DLD1 (cell line): ENCODE data around the gene STRN4.

Experiments used
- in situ Hi-C: cut with HindIII; loops from 2 replicates; pipeline ENCODE4 v1.10.0; 2017; ENCODE audit warnings: low sequenced_read_pairs

Gene STRN4

DNA sequence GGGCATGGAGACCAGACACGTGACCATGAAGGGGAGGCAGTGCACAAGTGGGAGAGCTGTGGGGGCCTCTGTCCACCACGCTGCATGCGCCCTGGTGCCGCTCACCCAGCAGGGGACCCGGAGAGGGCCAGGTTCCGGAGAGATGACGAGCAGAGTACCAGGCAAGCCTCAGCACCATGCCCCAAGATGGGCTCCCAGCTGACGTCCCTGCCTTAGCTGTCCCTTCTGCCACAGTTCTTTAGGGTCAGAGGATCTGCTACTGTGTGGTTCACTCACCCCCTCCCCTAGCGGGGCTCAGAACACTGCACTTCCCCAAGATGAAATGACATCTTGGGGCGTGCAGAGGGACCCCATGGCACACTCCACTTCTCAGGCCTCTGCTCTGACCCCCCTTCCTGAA is 19.7 kb downstream of the STRN4 start:
- in situ Hi-C loops: no loop called here

DNA sequence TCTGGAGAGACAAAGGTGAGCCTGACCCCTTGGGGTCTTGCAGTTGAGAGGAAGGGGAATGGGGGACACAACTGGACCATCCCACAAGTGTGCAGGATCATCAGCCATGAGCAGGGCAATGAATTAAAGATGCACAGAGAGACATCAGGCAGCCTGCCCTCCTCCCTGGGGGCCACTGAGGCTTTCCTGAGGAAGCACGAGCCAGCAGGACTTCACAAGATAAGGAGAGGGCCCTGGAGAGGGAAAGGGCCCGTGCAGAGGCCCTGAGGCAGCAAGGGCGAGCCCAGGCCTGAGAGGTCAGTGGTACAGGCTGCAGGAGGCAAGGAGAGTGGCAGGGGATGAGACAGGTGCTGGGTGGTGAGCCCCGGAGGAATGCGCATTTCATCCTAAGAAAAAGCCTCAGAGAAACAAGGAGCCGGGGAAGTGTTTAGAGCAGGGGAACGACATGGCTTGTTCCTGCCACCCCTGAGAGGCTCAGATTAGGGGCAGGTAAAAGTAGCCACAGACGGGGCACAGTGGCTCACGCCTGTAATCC is 20.3 kb downstream of the STRN4 start:
- in situ Hi-C loops: no loop called here

DNA sequence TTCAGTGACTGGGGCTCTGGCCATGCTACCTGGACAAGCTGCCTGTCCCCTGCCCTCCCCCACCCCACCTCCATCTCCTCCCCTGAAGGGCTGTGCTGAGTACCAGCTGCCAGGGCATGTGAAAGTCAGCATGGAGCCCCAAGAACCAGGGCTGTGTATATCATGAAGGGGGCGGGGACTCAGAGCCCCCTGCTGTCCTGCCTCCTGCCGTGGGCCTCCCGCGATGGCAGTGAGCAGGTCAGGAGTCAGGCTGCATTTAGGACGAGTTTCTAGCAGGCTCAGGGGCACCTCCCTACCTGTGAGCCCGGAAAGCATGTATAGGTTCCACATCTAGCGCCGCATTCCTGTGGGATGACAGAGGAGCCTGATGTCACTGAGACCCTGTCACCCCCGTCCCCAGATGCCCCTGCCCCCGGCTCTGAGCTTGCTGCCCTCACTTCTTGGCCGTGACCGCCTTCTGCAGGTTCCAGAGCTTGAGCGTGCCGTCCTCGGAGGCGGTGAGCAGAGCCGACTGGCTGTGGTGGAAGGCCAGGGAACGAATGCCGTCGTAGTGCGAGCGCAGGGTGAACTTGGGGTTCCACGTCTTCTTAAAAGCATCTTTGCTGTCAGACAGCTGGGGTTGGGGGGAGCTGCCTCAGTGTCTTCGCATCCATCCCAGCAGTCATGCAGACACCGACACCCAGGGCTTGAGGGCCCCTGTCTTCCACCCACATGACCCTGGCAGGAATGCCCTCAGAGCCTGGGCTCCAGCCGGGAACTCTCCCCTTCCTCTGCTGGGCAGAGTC is 21.0 kb downstream of the STRN4 start:
- in situ Hi-C loops: no loop called here

DNA sequence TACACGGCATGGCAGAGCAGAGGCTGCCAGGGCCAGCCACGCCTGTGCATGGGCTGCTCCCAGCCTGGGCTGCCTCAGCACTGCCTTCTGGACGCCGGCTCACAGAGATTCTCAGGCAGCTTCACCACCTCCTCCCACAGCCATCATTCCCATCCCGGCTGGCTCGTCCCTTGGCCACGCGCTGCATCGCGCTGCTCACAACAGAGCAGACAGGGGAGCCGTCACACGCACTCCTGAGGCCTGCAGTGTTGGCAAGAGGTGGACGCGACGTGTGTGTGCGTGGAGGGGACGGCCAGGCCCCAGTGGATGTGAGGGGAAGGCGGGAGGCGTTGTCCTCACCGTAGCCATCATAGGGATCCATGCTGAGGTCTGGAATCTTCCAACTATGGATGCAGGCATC is 21.8 kb downstream of the STRN4 start:
- in situ Hi-C loops: no loop called here

DNA sequence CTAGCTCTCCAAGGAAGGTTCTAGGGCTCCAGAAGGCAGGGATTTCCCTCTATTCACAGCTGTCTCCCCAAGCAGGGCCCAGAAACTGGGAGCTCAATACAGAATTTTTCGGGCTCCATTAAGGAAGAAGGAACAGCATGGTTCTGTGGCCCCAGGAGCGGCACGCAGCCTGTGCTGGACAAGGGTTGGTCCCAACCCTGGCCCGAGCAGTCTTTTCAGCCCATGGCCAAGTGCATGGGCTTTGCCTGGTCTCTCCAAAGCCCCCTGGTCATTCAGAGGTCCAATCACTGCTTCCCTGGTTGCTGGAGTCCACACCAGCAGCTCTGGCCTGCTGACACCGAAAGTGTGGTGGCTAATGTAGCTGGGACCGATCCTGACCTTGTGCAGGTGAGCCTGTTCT is 22.8 kb downstream of the STRN4 start:
- in situ Hi-C loops: no loop called here

DNA sequence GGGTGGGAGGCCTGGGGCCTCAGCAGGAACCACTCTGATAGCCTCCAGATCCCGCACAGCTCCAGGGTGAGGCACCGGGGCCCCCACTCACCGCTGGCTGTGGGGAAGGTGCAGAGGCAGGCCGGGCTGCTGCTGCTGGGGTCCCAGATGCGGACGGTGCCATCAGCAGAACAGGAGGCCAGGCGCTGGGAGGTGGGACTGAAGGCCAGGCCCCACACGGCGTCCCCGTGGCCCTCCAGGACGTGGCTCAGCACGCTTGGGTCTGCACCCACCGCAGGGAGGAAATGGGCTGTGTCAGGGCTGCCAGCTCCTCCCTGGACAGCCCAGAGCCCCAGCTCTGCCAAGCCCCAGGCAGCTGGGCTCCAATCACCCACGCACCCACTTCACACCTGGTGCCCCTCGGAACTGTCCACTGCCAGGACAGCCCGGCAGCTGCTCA is 23.2 kb downstream of the STRN4 start:
- in situ Hi-C loops: no loop called here

DNA sequence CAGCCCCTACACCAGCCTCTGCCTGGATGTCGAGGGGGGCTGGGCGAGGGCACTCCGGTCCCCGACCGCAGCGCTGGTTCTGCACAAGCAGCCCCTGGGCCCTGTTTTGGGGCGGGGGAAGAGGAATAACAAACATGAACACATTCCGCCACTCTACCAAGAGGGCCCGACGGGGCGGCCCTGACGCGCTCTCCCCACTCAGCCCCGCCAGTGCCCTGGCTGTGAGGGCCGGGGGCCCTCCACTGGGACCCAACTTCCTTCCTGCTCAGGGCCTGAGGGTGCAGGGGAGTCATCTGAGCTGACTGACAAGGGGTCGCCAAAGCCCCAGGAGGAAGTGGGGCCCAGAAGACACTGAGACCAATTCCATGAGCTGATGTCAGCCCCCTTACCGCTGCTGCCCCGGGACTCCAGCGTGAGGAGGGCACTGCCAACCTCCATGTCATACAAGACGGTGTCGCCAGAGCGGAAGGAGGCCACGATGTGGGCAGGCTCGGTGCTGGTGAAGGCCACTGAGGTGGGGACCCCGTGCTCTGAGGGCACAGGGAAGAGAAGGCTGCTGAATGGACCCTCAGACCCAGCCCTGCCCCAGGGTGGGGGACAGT is 23.7 kb downstream of the STRN4 start:
- in situ Hi-C loops: no loop called here

DNA sequence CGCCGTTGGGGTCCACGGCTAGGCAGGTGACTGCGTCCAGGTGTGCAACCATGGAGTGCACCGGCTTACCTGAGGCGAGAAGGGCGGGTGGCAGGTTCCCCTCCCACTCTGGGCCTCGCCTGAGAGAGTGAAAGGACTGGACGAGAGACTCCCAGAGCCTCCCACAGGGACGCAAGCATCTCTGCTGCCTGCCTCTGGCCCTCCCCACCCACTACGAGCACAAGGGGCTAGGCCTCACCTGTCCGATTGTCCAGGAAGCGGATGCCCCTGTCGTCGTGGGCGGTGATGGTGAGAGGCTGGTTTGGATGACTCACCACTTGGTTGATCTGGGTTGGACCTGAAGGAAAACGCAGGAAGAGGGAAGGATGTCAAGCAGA is 24.3 kb downstream of the STRN4 start:
- in situ Hi-C loops: no loop called here

DNA sequence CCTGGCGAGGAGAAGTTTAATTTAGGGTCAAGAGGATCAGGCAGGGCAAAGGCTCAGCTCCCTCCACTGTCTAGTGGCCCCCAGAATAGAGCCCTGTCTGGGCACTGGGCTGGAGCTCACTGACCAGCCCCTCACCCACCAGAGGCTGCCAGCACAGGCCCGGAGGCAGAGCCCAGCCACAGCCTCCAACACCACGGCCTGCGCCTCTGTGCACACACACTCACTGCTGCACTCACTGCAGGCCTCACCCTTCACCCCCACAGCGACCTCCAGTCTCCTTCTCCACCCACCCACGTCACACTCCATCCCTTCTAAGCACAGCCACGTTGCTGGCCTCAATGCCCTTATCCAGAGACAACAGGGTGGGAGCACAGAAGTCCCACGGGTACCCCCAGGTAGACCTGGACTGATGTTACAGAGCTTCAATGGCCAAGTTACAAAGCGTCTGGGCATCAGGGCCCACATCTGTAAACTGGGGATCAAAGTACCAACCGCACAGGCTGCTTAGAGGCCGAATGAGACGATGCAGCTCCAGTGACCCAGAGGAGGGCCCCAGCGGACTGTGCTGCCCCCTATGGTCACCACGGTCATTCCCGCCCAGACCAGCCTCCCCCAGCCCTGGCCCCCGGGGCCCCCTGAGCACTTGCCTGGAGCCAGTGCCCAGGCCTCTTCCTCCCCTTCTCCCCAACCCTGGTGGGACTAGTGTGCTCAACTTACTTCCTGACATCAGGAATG is 24.8 kb downstream of the STRN4 start:
- in situ Hi-C loops: no loop called here

DNA sequence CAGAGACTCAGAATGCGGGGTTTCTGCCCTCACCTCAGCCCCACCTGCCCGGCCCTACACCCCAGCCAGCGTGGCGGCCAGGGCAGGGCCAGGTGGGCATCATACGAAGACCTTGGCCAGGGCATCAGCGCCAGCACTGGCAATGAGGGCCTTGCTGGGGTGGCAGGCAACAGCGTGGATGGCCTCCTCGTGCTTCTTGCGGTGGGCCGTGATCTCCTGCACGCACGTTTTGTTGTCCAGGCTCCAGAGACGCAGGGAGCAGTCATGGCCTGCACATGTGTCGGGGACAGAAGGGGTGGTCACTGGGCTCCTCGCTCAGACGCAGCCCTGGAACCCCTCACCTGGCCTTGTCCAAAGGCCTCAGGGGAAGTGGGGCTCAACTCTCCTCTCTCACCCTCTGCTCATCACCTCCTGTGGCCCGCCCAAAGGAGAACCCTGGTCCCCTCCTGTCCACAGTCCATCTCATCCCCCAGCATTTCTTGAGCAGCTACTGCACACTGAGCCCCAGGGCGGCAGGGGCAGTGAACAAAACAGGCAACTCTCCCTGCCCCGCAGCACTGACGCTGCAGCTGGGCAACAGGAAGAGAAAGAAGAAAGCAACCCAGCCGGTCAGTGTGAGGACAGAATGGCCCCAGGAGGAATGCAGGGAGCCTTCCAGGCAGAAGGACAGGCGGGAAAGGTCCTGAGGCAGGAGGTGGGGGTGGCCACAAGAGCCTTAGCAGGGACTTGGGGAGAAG is 25.6 kb downstream of the STRN4 start:
- in situ Hi-C loops: no loop called here

DNA sequence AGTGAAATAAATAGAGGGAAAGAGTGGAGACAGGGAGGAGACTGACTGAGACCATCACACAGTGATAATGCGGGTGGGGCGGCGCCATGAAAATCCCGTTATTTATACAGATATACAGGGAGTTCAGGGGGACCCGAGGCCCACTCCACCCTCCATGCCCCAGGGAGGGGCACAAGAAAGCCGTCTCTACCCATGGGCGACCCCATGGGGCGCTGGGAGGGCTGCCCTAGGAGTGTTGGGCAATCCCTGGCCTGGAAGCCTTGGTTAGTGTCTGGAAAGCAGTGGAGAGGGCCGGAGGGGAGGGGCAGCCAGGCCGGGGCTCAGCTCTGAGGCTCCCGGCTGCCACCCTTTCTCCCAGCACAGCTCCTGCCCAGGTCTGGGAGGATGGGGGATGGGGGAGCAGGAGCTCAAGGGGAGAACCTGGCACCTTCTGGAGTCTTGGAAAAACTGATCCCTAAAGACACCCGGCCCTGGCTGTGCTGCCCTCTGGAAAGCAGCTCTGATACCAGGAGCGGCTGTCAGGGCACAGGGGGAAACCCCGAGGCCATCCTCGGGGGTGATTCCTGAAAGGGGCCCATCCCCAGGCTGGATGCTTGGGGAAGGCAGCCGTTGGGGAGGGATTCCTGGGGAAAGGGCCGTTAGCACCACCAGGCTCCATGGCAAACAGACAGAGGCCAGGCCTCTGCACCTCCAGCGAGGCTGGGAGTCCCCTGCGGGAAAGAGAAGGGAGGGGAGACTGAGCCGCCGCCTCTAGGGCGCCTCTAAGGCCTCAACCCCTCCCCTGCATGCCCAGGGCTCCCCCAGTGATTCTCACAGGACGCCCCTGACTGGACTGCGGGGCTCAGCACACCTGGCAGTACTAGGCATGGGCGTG is 26.4 kb downstream of the STRN4 start:
- in situ Hi-C loops: no loop called here

DNA sequence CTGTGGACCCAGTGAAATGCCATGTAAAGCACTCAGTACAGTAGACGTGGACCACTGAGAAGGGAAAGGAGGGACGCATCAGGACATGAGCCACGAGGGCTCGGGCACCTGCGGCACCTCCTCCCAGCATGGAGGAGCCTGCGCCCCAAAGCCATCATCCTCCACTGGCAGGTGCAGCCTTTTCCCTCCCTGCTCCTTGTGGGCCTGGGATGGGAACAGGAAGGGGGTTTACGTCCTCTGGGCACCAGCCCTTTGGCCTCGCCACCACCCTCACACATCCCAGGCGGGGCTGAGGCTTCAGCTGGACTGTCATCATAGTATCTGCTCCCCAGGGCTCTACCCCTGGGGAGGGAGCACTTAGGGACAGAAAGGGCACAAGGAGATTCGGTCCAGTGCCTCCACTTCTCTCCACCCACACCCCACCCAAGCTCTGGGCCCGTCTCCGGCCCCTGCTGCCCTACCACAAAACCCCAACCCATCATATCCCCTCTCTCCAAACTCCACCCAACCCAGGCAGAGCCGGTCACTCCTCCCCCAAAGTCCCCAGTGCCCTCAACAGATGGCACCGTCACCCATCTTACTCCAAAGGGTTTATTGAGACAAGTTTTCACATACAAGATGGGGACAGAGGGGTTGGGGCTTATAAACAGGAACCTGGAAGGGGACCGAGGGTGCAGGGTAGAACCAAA is 27.2 kb downstream of the STRN4 start:
- in situ Hi-C loops: no loop called here

DNA sequence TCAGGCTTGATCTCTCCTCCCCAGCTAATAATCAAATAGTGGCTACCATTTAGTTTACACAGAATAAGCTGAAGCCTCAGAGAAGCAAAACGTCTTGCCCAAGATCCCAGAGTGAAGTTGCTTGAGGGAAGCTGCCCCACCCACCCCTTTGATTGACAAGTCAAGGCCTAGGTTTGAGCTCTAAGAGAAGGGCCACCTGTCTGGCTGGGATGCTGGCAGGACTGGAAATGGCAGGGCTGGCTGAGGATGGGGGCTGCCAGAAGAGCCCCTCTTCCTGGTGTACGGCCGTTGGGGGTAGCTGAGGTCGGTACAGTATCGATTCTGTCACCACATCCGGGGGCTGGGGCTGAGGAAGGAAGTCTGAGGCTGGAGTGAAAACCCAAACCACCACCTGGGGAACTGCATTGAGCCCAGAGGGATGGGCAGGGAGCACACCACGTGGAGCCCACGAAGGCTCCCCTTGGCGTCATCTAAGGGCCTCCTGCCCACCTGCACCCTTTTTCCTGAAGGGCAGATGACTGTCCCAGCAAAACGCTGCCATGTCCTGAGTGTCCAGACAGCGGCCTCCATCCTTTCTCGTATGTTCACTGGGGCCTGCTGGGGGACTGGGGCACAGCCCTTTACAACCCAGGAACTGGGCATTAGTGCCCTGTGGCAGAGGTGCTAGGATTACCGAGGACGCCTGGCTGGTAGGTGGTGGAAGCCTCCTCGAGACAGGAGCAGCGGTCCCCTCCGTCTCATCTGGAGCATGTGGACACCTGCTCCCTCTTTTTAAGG is 27.9 kb downstream of the STRN4 start:
- in situ Hi-C loops: no loop called here

DNA sequence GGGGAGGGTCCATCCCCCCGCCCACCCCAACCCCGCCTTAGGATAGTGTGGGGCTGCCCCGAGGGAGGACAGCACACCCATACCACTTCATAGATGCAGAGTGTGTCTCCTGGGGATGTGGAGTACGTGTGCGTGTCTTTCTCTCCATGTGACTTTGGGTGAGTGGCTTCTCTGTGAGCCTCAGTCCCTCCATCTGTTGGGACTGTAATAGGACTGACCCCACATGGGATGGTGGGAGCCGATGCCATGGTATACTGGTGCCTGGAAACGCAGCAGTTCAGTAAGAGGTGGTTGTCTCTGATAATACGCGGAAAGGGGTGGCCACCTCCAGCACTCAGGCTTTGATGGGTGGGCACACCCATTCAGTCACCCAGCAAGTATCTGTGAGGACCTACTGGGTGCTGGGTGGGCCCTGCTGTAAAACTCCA is 28.5 kb downstream of the STRN4 start:
- in situ Hi-C loops: no loop called here

DNA sequence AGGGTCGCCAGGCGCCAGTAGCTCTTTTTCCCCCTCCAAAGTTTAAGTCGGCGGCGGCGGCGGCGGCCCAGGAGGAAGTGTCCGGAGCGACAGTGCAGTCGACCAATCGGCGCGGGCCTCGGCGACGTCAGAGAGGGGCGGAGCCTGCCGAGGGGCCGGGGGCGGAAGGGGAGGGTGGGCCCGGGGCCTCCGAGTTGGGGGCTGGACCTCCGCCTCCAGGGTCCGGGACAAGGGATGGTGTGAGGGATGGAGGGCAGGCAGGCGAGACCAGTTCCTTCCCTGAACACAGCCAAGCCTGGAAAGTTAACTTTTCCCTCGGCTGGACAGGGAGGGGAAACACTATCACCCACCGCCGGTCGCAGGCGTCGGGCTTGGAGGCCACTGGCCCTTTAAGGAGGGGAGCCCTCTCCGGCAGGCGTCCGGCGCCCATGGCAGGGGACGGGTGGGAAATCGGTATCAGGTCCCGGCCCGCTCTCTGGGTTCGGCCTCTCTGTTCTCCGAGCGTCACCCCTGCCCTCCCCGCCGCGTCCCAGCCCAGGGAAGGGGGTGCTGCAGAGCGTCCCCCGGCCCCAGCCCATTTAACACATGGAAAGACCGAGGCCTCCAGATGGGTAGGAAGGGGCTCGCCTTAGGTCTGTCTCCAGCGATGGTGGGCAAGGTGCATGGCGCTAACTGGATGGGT is 29.1 kb downstream of the STRN4 start, which contains the start of gene PRKD2:
Gene PRKD2, minus strand, starts transcription at position 81 of the 682 bp plus-strand sequence. CDS start 744 bp downstream, outside the sequence.
- in situ Hi-C loops: no loop called here

DNA sequence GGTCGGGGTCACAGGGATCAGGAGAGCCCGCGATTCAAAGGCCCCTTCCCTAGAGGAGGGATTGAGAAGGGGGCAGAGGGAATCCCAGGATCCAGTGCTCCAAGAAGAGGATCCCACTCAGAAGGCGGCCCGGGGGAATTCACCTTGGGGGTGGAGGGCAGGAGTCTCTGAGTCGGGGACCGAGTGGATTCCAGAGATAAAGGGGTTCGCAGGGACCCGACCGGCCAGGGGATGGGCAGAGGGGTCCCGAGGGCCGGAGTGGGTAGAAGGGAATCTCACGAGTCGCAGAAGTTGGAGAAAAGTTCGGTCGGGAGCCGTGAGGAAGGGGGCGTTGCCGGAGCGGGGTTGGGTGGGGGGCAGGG is 29.6 kb downstream of the STRN4 start:
- in situ Hi-C loops: no loop called here

DNA sequence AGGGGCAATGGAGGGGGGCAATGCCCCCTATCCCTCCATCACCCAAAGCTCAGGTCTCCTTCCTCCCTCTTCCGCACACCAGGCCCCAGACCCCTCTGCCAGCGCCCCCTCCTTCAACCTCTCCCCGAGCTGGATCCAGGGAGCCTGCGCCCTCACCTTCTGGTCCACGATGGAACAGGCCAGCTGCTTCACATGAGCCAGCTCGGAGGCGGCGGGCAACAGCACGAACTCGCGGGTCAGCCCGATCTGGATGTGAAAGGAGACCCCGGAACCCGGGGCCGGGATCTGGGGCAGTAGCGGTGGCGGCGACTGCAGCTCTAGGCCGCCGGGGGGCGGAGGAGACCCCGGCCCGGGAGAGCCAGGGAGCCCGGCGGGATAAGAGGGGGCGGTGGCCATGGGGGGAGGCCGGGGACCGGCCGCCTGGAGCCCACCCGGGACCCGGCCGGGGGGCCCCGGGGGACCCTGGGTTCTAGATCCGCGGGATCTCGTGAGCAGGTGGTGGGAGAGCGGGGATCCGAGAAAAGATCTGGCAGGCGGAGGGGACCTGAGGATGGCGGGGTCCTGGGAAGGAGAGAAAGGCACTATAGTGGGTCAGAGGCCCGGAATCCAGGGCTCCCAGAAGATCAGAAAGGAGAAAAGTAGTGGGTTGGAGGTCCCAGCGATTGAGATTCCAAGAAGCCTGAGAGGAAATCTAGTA is 30.1 kb downstream of the STRN4 start:
- in situ Hi-C loops: no loop called here

DNA sequence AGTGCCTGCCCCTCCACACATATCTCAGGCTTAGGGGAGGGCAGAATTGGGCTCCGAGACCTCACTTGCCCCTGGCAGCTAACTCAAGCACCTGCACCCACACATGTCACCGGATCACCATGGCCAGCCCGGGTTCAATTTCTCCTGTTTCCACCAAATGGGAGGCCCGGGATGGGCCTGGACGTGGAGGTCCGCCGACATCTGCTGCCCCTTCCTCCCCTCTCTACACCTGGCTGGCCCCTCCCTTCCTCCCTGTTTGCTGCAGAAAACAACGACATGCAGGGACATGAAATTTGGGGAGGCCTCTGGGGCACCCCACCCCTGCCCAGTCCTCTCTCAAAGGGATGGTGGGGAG is 30.7 kb downstream of the STRN4 start:
- in situ Hi-C loops: no loop called here
